PFSK-1 (cell line): ENCODE results near the gene KRTAP12-2.

Source experiments
- POLR2AphosphoS5 ChIP-seq: IDR thresholded peaks from 2 replicates; pipeline ENCODE4 v1.6.1; 2012; ENCODE audit warnings: low read depth, mild to moderate bottlenecking, control low read depth, low read length, moderate library complexity
- SIN3A ChIP-seq: IDR thresholded peaks from 2 replicates; pipeline ENCODE4 v1.6.1; 2012; ENCODE audit warnings: mild to moderate bottlenecking, low read length, moderate library complexity, borderline replicate concordance; ENCODE audit not compliant: insufficient read depth

DNA sequence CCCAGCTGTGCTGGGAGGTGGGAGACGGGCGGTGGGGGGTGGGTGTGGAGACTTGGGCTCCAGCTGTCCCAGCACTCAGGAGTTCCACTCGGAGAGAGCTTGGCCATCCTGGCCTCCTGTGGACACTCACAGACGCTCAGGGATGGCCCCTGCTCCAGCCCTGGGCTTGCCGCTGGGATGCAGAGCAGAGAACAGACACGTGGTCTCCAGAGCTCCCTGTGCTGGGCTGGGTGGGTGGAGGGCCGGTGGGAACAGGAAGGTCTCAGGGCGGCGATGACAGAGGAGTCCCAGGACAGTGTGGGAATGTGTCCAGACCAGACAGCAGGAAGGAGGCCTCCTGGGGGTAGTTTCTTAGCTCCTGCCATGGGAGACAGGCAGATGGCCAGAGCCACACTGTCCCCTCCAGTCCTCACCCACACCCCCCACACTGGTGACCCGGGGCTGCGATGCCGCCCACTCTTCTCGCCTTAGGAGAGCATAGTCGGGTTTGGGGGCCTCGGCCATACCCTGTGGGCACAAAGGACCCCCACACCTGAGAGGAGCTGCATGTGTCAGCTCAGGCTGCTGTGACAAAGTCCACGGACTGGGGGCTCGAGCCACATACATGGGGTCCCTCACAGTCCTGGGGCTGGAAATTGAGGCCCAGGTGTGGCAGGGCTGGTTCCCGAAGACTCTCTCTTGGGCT lies 37.9 kb downstream of the KRTAP12-2 start:
- TF ChIP-seq POLR2AphosphoS5 = no peak
- TF ChIP-seq SIN3A = no peak
